ENCODE measurements around the gene TSPAN4. TPM values are rescaled to one million over a fixed set of nuclear protein-coding genes. Genes with fewer than 3 reads are reported as not detected.

The TSPAN4 gene
- total RNA-seq, 1 donor from 2014 or later = 69.2 TPM

GRCh38 chr11:914204-914603 lies 71.6 kb downstream of the TSPAN4 start:
- peaks cover 13% of the 10 kb centered on the region for H3K4me1 Mint-ChIP-seq (ENCODE audit: low read depth)

GRCh38 chr11:914747-915501 lies 72.3 kb downstream of the TSPAN4 start:
- no peak for TF ChIP-seq CTCF (IDR thresholded peaks at IDR 0.05)
- H3K36me3 Mint-ChIP-seq (ENCODE audit: low read depth) = no peaks in the 10 kb centered on the region
- H3K27ac Mint-ChIP-seq (ENCODE audit: unreplicated experiment) = no peak overlapping the region
- peaks cover 9% of the 10 kb centered on the region for H3K4me1 Mint-ChIP-seq (ENCODE audit: low read depth)
- H3K27me3 Mint-ChIP-seq (ENCODE audit: low read depth) = no peaks in the 10 kb centered on the region
- no peaks in the 10 kb centered on the region for H3K9me3 Mint-ChIP-seq (ENCODE audit: low read depth)
- DNase-seq (ENCODE audit: low spot score) = no peak
- no peak overlapping the region for H3K4me3 Mint-ChIP-seq (ENCODE audit: unreplicated experiment)

More at GRCh38 chr11:914204-914603, 71.6 kb downstream of the TSPAN4 start:
- Mint-ChIP-seq H3K27me3 (ENCODE audit: low read depth) (no peaks in the 10 kb centered on the region), H3K9me3 (ENCODE audit: low read depth) (no peaks in the 10 kb centered on the region), H3K36me3 (ENCODE audit: low read depth) (no peaks in the 10 kb centered on the region), H3K27ac (ENCODE audit: unreplicated experiment) (no peak overlapping the region), H3K4me3 (ENCODE audit: unreplicated experiment) (no peak overlapping the region)
- DNase-seq (ENCODE audit: low spot score) = no peak
- no peak for TF ChIP-seq CTCF (IDR thresholded peaks at IDR 0.05)

Other genes starting within 250 kb of the TSPAN4 start
- gene IRF7, start 226.9 kb upstream of the TSPAN4 start, total RNA-seq = 6.5 to 11.4 TPM (median 7.7 TPM) in 3 replicates
- not detected in 3 replicates for gene CDHR5, start 217.9 kb upstream of the TSPAN4 start, total RNA-seq
- 0.72 TPM in 1 of 3 replicates, not detected in the others for gene SCT, start 215.7 kb upstream of the TSPAN4 start, total RNA-seq
- 0.55 to 1.7 TPM (median 1.00 TPM) in 3 replicates for gene DRD4, start 205.6 kb upstream of the TSPAN4 start, total RNA-seq
- gene DEAF1, start 147.6 kb upstream of the TSPAN4 start, total RNA-seq = 67.6 to 70.4 TPM (median 67.9 TPM) in 3 replicates
- 16.9 to 31.3 TPM (median 20.3 TPM) in 3 replicates for gene TMEM80, start 147.0 kb upstream of the TSPAN4 start, total RNA-seq
- gene EPS8L2, start 136.6 kb upstream of the TSPAN4 start, total RNA-seq = 17.2 to 51.6 TPM (median 45.7 TPM) in 3 replicates
- 128 to 227 TPM (median 151 TPM) in 3 replicates for gene TALDO1, start 95.4 kb upstream of the TSPAN4 start, total RNA-seq
- 47.2 to 55.0 TPM (median 52.3 TPM) in 3 replicates for gene GATD1, start 65.4 kb upstream of the TSPAN4 start, total RNA-seq
- 0.20 to 0.67 TPM (median 0.41 TPM) in 3 replicates for gene CEND1, start 52.8 kb upstream of the TSPAN4 start, total RNA-seq
- gene SLC25A22, start 44.6 kb upstream of the TSPAN4 start, total RNA-seq = 15.6 to 24.4 TPM (median 16.0 TPM) in 3 replicates
- 12.5 to 14.9 TPM (median 12.8 TPM) in 3 replicates for gene PIDD1, start 37.6 kb upstream of the TSPAN4 start, total RNA-seq
- gene RPLP2, start 32.9 kb upstream of the TSPAN4 start, total RNA-seq = 1,144 to 1,291 TPM (median 1,171 TPM) in 3 replicates
- 56.0 to 59.1 TPM (median 56.0 TPM) in 3 replicates for gene PNPLA2, start 23.9 kb upstream of the TSPAN4 start, total RNA-seq
- gene CRACR2B, start 14.9 kb upstream of the TSPAN4 start, total RNA-seq = 0.57 to 5.0 TPM (median 1.4 TPM) in 3 replicates
- gene CD151, start 9.9 kb upstream of the TSPAN4 start, total RNA-seq = 460 to 558 TPM (median 549 TPM) in 3 replicates
- 139 to 173 TPM (median 142 TPM) in 3 replicates for gene POLR2L, start 323 bp upstream of the TSPAN4 start, total RNA-seq
- 87.6 to 115 TPM (median 90.3 TPM) in 3 replicates for gene CHID1, start 68.0 kb downstream of the TSPAN4 start, total RNA-seq
- 62.0 to 72.0 TPM (median 69.7 TPM) in 3 replicates for gene AP2A2, start 83.0 kb downstream of the TSPAN4 start, total RNA-seq
- gene MUC6, start 193.9 kb downstream of the TSPAN4 start, total RNA-seq = not detected in 3 replicates
- not detected in 3 replicates for gene MUC2, start 232.0 kb downstream of the TSPAN4 start, total RNA-seq